NCI-H2171 (cell line): ENCODE data around the gene SSB.
"Not testable (repeated sequence)": the region's sequence is repeated elsewhere in the genome, so short reads cannot be mapped to it uniquely, and the experiment has no call there.

Source experiments
- DNase-seq: peaks from one replicate; lab custom pipeline; 2025; lab: John Stamatoyannopoulos, UW

SSB gene

GRCh38 chr2:169782513-169782912 lies 16.2 kb upstream of the SSB start:
- DNase-seq: no peak

GRCh38 chr2:169790581-169790980 lies 8.1 kb upstream of the SSB start:
- no peak for DNase-seq

- DNase-seq: no peak
These were observed 3.5 kb upstream of the SSB start for GRCh38 chr2:169795181-169795580.

- no peak for DNase-seq
These were observed 2.2 kb upstream of the SSB start for GRCh38 chr2:169796441-169796840.

GRCh38 chr2:169797601-169798000 lies 1.1 kb upstream of the SSB start:
- DNase-seq: no peak

GRCh38 chr2:169798397-169798717 lies 314 bp upstream of the SSB start:
- no peak for DNase-seq

- no peak for DNase-seq
These were observed 4.8 kb downstream of the SSB start for GRCh38 chr2:169803480-169803879.

- no peak for DNase-seq
These were observed 7.9 kb downstream of the SSB start for GRCh38 chr2:169806586-169806985.

GRCh38 chr2:169808221-169808620 lies 9.6 kb downstream of the SSB start:
- DNase-seq: no peak

GRCh38 chr2:169815849-169816248 lies 17.2 kb downstream of the SSB start:
- no peak for DNase-seq

- DNase-seq: not testable (repeated sequence)
These were observed 18.3 kb downstream of the SSB start for GRCh38 chr2:169816961-169817360.

- not testable (repeated sequence) for DNase-seq
These were observed 18.7 kb downstream of the SSB start for GRCh38 chr2:169817369-169817768.

GRCh38 chr2:169818241-169818640 lies 19.6 kb downstream of the SSB start:
- DNase-seq: no peak

- DNase-seq: no peak
These were observed 20.4 kb downstream of the SSB start for GRCh38 chr2:169819106-169819505.

GRCh38 chr2:169820101-169820500 lies 21.4 kb downstream of the SSB start:
- DNase-seq: not testable (repeated sequence)

GRCh38 chr2:169822036-169822435 lies 23.4 kb downstream of the SSB start:
- no peak for DNase-seq

GRCh38 chr2:169822785-169823392 lies 24.2 kb downstream of the SSB start:
- DNase-seq: no peak

- DNase-seq: peak; percentile 37
These were observed 25.3 kb downstream of the SSB start for GRCh38 chr2:169823996-169824372.

- DNase-seq: peak; percentile 70
These were observed 26.0 kb downstream of the SSB start, which contains the start of gene METTL5 for GRCh38 chr2:169824373-169825333. Gene METTL5, minus strand, starts transcription at chr2:169824905. Its CDS starts 308 bp downstream, at chr2:169824597.

- DNase-seq: peak; percentile 84
These were observed 28.8 kb downstream of the SSB start, which contains the start of gene UBR3 for GRCh38 chr2:169827272-169828140. Gene UBR3, plus strand, starts transcription at chr2:169827454. Its CDS starts 54 bp downstream, at chr2:169827508.

GRCh38 chr2:169828141-169828811 lies 29.6 kb downstream of the SSB start:
- DNase-seq: peak; percentile 12

- no peak for DNase-seq
These were observed 35.7 kb downstream of the SSB start for GRCh38 chr2:169834401-169834800.
